Stimulated activated effector memory CD8-positive, alpha-beta T cell treated with anti-CD3 and anti-CD28 coated beads, Interleukin-12 subunit alpha, Interleukin-12 subunit beta, amount 100 ng/mL, for 72 hours (primary cell): Measurements from ENCODE around the gene ROPN1.
"Not testable (repeated sequence)": the region's sequence is repeated elsewhere in the genome, so short reads cannot be mapped to it uniquely, and the experiment has no call there.

ENCODE experiments used
- ATAC-seq: fragments of 150-1000 bp; cut with Tn5 transposase; 2 replicates; pipeline ENCODE4 v1.10.0; 2021
- DNase-seq, 2 donors: peaks; one replicate each; pipeline ENCODE4 v3.0.0; 2021 to 2022; ENCODE audit warnings: low spot score in 2 of 2
- H3K27ac Mint-ChIP-seq: one replicate; pipeline ENCODE4 v1.8.0; 2022; ENCODE audit warnings: mild to moderate bottlenecking, mixed read lengths
- H3K36me3 Mint-ChIP-seq: one replicate; pipeline ENCODE4 v1.8.0; 2022; ENCODE audit warnings: mild to moderate bottlenecking, mixed read lengths
- H3K4me1 Mint-ChIP-seq: one replicate; pipeline ENCODE4 v1.8.0; 2022; ENCODE audit warnings: mixed read lengths
- H3K4me3 Mint-ChIP-seq: one replicate; pipeline ENCODE4 v1.8.0; 2022; ENCODE audit warnings: mild to moderate bottlenecking, mixed read lengths
- H3K9me3 Mint-ChIP-seq: one replicate; pipeline ENCODE4 v1.8.0; 2022; ENCODE audit warnings: mixed read lengths

Gene ROPN1

DNA sequence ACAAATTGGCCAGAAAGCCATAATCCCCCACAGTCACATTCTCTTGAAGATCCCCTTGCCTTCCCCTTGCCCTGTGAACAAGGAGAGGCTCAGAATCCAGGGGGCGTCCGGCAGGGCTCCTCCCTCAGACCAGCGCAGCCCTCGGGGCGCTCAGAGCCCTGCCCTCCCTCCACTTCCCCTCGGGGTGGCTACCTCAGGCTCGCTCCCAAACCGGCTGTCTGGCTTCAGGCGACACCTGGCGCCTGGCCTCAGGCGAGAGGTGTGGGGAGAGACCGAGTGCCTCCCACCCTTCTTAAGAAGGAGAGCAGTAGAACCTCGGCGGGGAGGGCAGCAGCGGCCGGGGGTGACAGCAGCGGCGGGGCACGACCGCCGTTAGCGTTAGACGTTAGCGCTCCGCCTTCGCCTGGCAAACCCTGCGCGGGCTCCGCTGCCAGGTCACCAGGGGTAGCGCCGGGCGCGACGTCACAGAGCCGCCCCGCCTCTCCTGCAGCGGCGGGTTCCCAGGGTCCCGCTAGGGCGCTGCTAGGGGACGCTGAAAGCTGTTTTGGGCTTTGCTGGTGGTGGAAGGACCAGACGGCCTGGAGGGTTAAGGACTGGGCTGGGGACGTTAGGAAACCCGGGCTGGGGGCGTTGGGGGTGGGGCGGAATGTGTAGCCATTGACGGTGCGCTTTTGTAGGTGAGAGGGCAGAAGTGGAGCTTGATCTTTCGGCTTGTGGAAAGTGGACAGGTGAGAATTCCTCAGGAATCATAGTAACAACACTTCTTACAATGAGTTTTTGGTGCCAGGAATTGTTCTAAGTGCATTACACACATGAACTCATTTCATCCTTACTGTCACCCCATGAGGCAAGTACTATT is at the start of gene ROPN1:
Gene ROPN1, minus strand, starts transcription at position 395 of the 859 bp plus-strand sequence. CDS start 11,643 bp downstream, outside the sequence.
- not testable (repeated sequence) for H3K27ac Mint-ChIP-seq, H3K4me1 Mint-ChIP-seq, H3K4me3 Mint-ChIP-seq, H3K36me3 Mint-ChIP-seq, DNase-seq, H3K9me3 Mint-ChIP-seq
- ATAC-seq: peak; percentile 89

DNA sequence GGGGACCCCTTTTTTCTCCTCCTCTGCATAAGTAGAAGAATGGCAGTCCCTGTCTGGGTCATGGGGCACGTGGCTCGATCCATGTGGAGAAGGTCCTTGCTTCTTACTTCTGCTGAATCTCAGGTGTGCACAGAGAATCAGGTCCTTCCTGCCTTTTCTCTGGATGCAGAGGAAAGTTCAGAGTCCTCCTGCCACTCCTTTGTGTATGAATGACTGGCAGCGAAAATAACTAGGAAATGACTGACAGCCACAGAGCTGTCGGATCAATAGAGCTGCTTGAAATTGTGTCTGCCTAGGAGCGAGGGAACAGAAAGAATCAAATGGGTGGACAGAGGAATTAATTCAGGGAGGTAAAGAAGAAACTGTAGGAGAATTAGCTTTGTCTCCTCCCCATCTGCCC is 49.6 kb upstream of the ROPN1 start:
- Mint-ChIP-seq H3K9me3 (no peaks in the 10 kb centered on the region), H3K36me3 (no peaks in the 10 kb centered on the region), H3K27ac (no peak overlapping the region), H3K4me1 (no peaks in the 10 kb centered on the region), H3K4me3 (no peak overlapping the region)
- DNase-seq (no peak), ATAC-seq (no peak)

GRCh38 chr3:124037326-124037725 is 45.4 kb upstream of the ROPN1 start:
- H3K4me3 Mint-ChIP-seq: no peak overlapping the region
- peaks cover 3% of the 10 kb centered on the region for H3K9me3 Mint-ChIP-seq
- ATAC-seq: no peak
- H3K36me3 Mint-ChIP-seq: no peaks in the 10 kb centered on the region
- no peak for DNase-seq
- H3K27ac Mint-ChIP-seq: no peak overlapping the region
- peaks cover 11% of the 10 kb centered on the region for H3K4me1 Mint-ChIP-seq

DNA sequence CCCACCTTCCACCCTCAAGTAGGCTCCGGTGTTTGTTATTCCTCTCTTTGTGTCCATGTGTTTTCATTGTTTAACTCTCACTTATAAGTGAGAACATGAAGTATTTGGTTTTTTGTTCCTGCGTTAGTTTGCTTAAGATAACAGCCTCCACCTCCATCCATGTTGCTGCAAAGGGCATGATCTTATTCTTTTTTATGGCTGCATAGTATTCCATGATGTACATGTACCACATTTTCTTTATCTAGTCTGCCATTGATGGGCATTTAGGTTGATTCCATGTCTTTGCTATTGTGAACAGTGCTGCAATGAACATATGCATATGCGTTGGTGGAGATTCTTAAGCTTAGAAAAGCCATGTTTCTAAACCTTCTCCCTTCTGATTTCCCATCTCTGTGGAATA is 44.3 kb upstream of the ROPN1 start:
- not testable (repeated sequence) for H3K9me3 Mint-ChIP-seq, H3K4me3 Mint-ChIP-seq, DNase-seq, H3K27ac Mint-ChIP-seq, H3K36me3 Mint-ChIP-seq, ATAC-seq
- peaks cover 15% of the 10 kb centered on the region for H3K4me1 Mint-ChIP-seq

- no peak for ATAC-seq
- peaks cover 15% of the 10 kb centered on the region for H3K4me1 Mint-ChIP-seq
Measured at GRCh38 chr3:124035463-124036121, 43.7 kb upstream of the ROPN1 start.

GRCh38 chr3:124034844-124035152 is 42.9 kb upstream of the ROPN1 start:
- no peaks in the 10 kb centered on the region for H3K36me3 Mint-ChIP-seq
- H3K4me3 Mint-ChIP-seq: peak overlapping the region; percentile 69
- H3K9me3 Mint-ChIP-seq: peaks cover 3% of the 10 kb centered on the region
- H3K27ac Mint-ChIP-seq: no peak overlapping the region
- H3K4me1 Mint-ChIP-seq: peaks cover 15% of the 10 kb centered on the region
- no peak for ATAC-seq
- no peak for DNase-seq

More at GRCh38 chr3:124035463-124036121, 43.7 kb upstream of the ROPN1 start:
- Mint-ChIP-seq H3K27ac (no peak overlapping the region), H3K36me3 (no peaks in the 10 kb centered on the region), H3K4me3 (peak overlapping the region; percentile 69), H3K9me3 (peaks cover 3% of the 10 kb centered on the region)
- DNase-seq: no peak

DNA sequence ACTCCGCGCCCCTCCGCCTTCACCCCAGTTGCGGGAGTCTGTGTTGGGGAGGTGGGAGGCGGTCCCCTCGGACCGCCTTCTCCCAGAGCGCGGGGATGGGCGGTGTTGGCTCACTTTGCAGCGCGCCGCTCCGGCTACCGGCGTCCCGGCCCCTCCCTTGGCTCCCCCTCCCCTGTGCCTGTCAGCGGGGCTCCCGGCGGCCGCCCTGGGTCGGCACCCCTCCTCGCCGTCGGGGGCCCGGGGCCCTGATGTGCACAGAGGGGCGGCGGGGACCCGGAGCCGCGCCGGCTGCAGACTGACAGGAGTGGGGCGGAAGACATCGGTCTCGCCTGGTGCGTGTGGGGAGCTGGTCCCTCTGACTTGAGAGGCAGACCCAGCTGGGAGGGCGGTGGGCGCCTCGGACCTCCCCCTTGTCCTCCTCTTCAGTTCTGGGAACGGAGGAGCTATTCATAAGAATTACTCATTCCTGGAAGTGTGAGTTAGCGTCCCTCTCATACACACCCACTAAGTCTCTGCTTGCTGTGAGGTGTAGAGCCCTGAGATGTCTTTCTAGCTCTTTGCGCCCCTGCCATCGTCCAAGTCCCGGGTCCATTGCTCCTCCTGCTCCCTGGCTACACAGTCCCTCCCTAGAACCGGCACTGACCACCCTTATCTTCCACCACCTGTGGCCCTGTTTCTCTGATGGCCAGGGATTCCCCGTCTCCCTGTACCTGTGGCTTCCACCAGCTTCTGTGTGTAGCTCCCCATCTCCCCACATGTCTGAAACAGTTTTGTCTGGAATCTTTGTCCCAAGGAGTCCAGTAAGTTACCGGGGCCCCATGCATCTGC is 42.3 kb upstream of the ROPN1 start:
- DNase-seq (peak in 1 of 2 donors; percentile 52), ATAC-seq (peak; percentile 56)
- Mint-ChIP-seq H3K4me1 (peaks cover 15% of the 10 kb centered on the region), H3K4me3 (peak overlapping the region; percentile 69), H3K9me3 (peaks cover 3% of the 10 kb centered on the region), H3K36me3 (no peaks in the 10 kb centered on the region), H3K27ac (no peak overlapping the region)

GRCh38 chr3:124033360-124034015 is 41.6 kb upstream of the ROPN1 start, which contains the start of gene KALRN:
KALRN (plus strand) TSS chr3:124033369.
- peak; percentile 45 for ATAC-seq
- Mint-ChIP-seq H3K4me1 (peaks cover 15% of the 10 kb centered on the region), H3K9me3 (peaks cover 3% of the 10 kb centered on the region), H3K4me3 (peak within 1 kb of the TSS; percentile 69), H3K36me3 (no peaks in the 10 kb centered on the region), H3K27ac (peak within 1 kb of the TSS; percentile 24)
- DNase-seq: peak in 1 of 2 donors; percentile 50

DNA sequence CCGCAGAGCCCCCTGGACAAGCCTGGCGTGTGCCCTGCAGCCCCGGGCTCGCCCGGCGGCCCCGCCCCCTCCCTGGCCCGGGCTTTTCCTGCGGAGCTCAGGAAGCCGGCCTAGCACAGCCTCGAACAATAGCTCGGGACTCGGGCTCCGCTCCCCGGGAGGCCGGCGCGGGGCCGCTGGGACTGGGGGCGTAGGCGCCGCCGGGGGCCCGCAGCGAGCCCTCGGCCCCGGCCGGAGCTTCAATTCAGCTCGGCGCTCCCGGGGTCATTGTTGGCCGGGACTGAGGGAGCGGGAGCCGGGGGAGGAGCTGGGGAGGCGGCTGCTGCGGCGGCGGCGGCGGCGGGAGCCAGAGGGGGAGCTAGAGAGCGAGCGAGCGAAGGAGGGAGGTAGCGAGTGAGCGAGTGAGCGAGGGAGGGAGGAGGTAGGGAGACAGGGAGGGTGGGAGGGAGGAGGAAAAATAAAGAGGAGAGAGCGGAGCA is 41.0 kb upstream of the ROPN1 start:
- ATAC-seq (peak; percentile 88), DNase-seq (peak; percentile 66 to 77)
- no peak overlapping the region for H3K27ac Mint-ChIP-seq
- peaks cover 3% of the 10 kb centered on the region for H3K9me3 Mint-ChIP-seq
- H3K4me3 Mint-ChIP-seq: peak overlapping the region; percentile 69
- peaks cover 15% of the 10 kb centered on the region for H3K4me1 Mint-ChIP-seq
- H3K36me3 Mint-ChIP-seq: no peaks in the 10 kb centered on the region

DNA sequence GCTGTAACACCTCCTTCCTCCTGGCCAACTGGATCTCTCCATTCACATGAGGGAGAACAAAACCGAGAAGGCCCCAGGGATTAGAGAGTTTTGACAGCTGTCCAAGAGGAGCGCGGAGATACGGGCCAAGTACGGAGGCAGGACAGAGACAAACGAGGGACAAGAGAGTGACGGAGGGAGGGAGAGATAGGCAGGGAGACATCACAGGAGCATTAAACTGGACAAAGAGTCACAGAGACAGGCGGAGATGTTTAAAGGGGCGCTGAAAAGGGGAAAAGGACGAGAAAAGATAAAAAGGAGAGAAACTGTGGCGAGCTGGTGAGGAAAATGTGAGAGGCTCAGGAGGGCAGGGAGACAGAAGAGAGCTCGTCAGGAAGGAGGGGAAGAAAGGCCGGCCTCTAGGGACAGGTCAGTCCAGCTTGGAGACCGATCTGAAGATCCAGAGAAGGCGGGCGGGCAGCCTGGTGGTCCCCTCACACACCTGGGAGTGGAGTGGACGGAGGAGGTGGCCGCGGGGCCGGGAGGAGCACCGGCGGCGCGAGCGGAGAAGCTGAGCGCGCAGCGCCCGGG is 40.5 kb upstream of the ROPN1 start:
- Mint-ChIP-seq H3K36me3 (no peaks in the 10 kb centered on the region), H3K9me3 (peaks cover 3% of the 10 kb centered on the region), H3K4me3 (peak overlapping the region; percentile 69), H3K27ac (peak overlapping the region; percentile 24), H3K4me1 (peaks cover 15% of the 10 kb centered on the region)
- ATAC-seq (no peak), DNase-seq (no peak)

DNA sequence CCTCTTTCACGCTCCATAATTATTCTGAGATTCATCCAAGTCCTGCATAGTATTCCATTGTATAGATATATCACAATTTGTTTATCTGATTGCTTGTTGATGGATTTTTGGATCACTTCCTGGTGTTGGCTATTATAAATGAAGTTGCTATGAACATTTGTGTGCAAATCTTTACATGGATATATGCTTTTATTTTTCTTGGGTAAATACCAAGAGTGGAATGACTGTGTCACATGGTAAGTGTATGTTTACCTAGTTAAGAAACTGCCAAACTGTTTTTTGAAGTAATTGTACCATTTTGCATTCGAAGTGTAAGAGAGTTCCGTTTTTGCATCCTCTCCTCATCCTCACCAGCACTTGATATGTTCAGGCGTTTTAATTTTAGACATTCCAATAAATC is 34.6 kb upstream of the ROPN1 start:
- no peak for DNase-seq
- Mint-ChIP-seq H3K9me3 (peaks cover 2% of the 10 kb centered on the region), H3K36me3 (no peaks in the 10 kb centered on the region), H3K4me1 (no peaks in the 10 kb centered on the region), H3K27ac (no peak overlapping the region), H3K4me3 (no peak overlapping the region)
- no peak for ATAC-seq

GRCh38 chr3:124023531-124023930 is 31.6 kb upstream of the ROPN1 start:
- not testable (repeated sequence) for H3K36me3 Mint-ChIP-seq, H3K27ac Mint-ChIP-seq, H3K4me1 Mint-ChIP-seq, DNase-seq, H3K4me3 Mint-ChIP-seq, ATAC-seq, H3K9me3 Mint-ChIP-seq

DNA sequence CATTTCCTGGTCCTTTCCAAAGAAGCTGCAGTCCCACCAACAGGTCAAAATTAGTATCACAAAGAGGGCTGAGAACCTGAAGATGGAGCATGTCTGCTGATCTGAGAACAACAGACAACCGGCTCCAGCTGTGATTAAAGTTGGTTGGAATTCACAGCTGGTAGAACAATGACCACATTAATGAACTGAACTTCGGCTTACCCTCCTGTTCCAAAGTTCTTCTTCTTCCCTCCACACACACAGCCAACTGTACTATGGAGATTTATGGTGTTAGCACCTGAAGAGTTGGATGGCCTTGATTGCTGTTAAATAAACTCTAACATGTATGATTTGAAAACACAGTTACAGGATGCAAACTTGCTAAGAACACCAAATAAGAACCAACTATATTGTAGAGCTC is 27.4 kb upstream of the ROPN1 start:
- peaks cover 5% of the 10 kb centered on the region for H3K9me3 Mint-ChIP-seq
- no peak for DNase-seq
- H3K27ac Mint-ChIP-seq: no peak overlapping the region

DNA sequence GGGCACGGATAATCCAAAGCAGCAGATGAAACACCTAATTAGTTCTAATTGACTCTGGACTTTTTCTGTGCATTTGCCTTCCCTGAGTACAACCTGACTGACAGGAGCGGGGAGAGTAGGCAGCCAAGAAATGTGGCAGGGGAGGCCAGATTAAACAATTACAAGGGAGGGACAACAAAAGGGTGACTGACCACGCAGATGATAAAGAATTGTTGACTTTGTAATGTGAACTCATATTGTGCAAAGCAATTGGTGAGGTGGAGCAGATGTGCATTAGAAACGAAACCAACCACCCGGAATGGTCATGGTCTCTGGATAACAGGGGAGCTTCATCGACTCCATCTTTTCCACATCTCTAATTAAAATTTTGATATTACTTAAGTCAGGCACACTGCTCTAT is 25.6 kb upstream of the ROPN1 start:
- not testable (repeated sequence) for H3K4me3 Mint-ChIP-seq, DNase-seq, H3K36me3 Mint-ChIP-seq, H3K4me1 Mint-ChIP-seq, H3K9me3 Mint-ChIP-seq, ATAC-seq, H3K27ac Mint-ChIP-seq

More for the DNA sequence above, 27.4 kb upstream of the ROPN1 start:
- ATAC-seq: no peak
- Mint-ChIP-seq H3K36me3 (no peaks in the 10 kb centered on the region), H3K4me1 (no peaks in the 10 kb centered on the region), H3K4me3 (no peak overlapping the region)
